ENCODE results near the gene TRIO.

- TF ChIP-seq CTCF (optimal IDR thresholded peaks at IDR 0.05 in 1 of 3, IDR thresholded peaks at IDR 0.05 in 1 of 3, conservative IDR thresholded peaks at IDR 0.05 in 1 of 3; ENCODE audit: extremely low read depth in 1 of 3, insufficient read depth in 2 of 3, low read length in 3 of 3) (no peak), EZH2 (IDR thresholded peaks at IDR 0.05; ENCODE audit: low read length) (no peak)
These were observed 338.9 kb downstream of the TRIO start for GRCh38 chr5:14482085-14482484.

All from keratinocyte (primary cell).